Subcutaneous adipose tissue (tissue), 4 donors: ENCODE measurements around the gene FOXM1. TPM values are rescaled to one million over a fixed set of nuclear protein-coding genes. Genes with fewer than 3 reads are reported as not detected.

Experiments
- total RNA-seq, 4 donors: library from RNA; depleted of rRNA; stranded (reverse); fragments of >200 nt; gene quantifications; one replicate each; pipeline ENCODE4 v1.1.0, GENCODE V29; 2016
- TF ChIP-seq, protein P1 (sequence below): fragments of 450-650 bp; IDR thresholded peaks from one replicate; pipeline ENCODE4 v1.5.1; 2016; ENCODE audit warnings: low read depth, mild to moderate bottlenecking, control low read depth, antibody characterized with exemption, moderate library complexity

FOXM1 gene
- total RNA-seq, 4 donors from 2014 or later, result 2.6 to 4.4 TPM; not detected in 2

DNA sequence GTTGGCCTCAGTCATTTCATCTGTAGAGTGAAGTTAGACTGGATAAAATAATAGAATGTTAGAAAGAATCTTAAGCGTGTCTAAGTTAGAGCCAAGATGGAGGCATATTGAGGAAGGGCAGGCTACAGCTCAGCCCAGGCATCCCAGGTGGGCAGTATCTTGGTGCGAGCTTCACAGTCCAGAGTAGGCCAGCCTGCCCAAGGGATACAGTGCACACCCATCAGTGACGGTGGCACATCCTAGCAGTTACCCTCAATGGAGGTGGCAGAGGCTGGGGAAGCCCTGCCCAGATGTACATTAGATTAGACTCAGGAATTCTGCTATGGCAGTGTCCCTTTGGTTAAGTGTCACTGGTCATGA is 35.2 kb upstream of the FOXM1 start:
- TF ChIP-seq, protein P1, sequence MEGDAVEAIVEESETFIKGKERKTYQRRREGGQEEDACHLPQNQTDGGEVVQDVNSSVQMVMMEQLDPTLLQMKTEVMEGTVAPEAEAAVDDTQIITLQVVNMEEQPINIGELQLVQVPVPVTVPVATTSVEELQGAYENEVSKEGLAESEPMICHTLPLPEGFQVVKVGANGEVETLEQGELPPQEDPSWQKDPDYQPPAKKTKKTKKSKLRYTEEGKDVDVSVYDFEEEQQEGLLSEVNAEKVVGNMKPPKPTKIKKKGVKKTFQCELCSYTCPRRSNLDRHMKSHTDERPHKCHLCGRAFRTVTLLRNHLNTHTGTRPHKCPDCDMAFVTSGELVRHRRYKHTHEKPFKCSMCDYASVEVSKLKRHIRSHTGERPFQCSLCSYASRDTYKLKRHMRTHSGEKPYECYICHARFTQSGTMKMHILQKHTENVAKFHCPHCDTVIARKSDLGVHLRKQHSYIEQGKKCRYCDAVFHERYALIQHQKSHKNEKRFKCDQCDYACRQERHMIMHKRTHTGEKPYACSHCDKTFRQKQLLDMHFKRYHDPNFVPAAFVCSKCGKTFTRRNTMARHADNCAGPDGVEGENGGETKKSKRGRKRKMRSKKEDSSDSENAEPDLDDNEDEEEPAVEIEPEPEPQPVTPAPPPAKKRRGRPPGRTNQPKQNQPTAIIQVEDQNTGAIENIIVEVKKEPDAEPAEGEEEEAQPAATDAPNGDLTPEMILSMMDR, result no peak

DNA sequence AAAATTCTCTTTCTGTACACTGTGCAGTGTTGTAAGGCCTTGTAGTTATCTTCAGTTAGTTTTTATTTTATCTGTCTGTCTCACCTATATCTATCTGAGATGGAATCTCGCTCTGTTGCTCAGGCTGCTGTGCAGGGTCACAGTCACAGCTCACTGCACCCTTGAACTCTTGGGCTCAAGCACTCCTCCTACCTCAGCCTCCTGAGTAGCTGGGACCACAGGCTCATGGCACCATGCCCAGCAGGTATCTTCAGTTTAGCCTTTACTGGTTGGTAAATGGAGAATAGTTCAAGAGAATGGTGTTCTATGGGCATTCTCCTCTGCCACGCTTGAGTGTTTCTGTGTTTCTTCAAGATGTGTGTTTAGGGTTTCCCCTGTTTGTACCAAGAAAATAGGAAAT is 27.3 kb upstream of the FOXM1 start:
- TF ChIP-seq, protein P1, result no peak

DNA sequence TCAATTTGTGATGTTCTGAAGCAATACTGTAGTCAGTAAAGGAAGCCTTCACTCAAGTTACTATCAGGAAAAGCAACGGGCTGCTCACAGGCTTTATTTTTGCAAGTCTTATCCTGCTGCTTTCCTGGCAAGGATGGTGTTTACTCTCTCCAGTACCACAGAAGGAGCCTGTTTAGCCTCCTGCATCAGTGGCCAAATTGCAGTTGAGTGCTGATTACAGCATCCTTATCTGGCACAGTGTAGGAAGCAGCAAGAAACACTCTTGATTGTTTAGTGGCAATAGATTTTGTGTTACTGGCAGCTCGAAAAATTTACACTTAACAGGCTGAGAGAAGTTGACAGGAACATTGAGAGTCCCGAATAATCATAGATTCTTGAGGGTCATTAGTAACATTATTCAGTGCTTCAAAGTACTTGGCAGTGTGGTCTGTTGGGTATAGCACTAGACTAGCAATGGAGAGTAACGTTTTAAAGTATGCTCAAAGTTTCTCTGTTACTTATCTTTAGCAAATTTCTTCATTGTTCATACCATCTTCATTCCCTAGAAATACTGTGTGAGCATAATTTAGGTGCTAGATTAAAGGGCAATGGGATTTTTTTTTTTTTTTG is 25.4 kb upstream of the FOXM1 start:
- TF ChIP-seq, protein P1, result no peak

DNA sequence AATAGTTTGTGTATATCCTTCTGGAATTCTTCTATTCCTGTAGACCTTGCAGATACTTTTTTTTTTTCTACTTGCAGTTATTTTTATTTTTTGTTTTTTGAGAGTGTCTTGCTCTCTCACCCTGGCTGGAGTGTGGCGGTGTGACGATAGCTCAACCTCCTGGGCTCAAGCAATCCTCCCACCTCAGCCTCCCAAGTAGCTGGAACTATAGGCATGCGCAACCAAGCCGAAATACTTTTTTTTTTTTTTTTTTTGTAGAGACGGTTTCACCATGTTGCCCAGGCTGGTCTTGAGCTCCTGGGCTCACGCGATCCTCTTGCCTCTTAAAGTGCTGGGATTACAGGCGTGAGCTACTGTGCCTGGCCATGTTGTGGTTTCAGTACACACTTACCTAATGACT is 23.7 kb upstream of the FOXM1 start:
- TF ChIP-seq, protein P1, result no peak

DNA sequence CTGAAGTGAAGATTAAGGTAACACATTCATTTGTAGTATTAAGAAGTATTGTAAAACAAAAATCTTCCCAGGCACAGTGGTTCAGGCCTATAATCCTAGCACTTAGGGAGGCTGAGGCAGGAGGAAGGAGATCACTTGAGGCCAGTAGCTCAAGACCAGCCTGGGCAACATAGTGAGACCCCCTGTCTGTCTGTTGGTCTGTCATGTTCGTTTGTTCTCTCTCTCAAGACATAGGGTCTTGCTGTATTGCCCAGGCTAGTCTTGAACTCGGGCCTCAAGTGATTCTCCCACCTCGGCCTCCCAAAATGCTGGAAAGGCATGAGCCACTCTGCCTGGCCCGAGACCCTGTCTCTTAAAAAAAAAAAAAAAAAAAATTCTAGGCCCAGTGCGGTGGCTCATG is 20.4 kb upstream of the FOXM1 start:
- TF ChIP-seq, protein P1, result no peak

DNA sequence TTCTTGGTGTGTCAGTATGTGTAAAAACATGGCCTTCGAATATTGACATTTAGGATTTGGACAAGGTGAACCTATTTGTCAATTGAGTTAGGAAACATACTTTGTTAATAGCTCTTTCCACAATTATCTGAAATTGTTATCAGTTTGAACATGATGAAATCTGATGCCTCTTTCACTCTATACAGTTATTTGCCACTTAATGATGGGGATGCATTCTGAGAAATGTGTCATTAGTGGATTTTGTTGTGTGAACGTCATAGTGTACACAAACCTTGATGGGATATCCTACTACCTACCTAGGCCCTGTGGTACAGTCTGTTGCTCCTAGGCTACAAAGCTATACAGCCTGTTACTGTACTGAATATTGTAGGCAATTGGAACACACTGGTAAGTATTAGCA is 18.5 kb upstream of the FOXM1 start:
- TF ChIP-seq, protein P1, result no peak

DNA sequence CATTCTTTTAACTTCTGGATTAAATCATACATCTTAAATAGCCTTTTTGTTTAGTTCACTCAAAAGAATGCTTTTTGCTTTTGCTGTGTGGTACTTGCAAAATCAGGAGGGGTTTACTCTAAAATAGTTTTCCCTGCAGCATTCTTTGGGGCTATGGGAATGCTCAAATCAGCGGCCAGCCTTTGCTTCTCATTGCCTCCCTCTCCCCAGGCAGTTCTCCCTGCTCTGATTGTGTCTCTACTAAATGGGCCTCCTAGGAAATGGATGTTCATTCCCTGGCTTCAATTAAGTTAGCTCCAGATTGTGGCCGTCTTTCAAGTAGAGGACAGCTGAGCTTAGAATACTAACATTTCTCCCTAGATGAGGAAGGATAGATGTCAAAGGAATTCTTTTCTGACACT is 18.1 kb upstream of the FOXM1 start:
- TF ChIP-seq, protein P1, result no peak

DNA sequence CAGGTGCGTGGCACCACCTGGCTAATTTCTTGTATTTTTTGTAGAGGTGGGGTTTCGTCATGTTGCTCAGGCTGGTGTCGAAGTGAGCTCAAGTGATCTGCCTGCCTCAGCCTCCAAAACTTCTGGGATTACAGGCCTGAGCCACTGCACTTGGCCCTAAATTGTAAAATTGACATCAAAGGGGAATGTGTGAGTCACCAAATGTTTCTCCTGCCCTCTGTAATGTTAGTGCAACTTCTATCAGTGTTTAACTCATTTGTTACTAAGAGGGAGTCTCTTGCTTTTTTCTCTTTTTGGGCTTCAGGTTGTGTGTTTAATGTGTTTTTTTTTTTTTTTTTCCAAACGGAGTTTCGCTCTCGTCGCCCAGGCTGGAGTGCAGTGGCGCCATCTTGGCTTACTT is 16.0 kb upstream of the FOXM1 start:
- TF ChIP-seq, protein P1, result no peak
